Vein endothelial cell (primary cell): ENCODE results near the gene MKNK1. TPM values are rescaled to one million over a fixed set of nuclear protein-coding genes. Genes with fewer than 3 reads are reported as not detected.

Experiments used
- total RNA-seq: library from RNA; depleted of rRNA; stranded (reverse); fragments of >200 nt; gene quantifications from 2 replicates; pipeline ENCODE4 v1.2.3, GENCODE V29; 2012

MKNK1 gene
- total RNA-seq: 21.2 and 29.1 TPM in 2 replicates

GRCh38 chr1:46603858-46604549, at the start of gene MKNK1:
Gene MKNK1 (minus strand): TSS chr1:46604268. CDS start chr1:46583327, 20,941 bp downstream.

GRCh38 chr1:46616277-46617107, 12.4 kb upstream of the MKNK1 start, which contains the start of gene MOB3C:
Gene MOB3C (minus strand): TSS chr1:46616811. CDS start chr1:46613321, 3,490 bp downstream.

GRCh38 chr1:46551597-46552095, 52.4 kb downstream of the MKNK1 start, which contains the start of gene KNCN:
Gene KNCN (minus strand): TSS chr1:46551647. CDS start chr1:46551215, 432 bp downstream.

Other genes starting within 250 kb of the MKNK1 start
- 0.48 and 1.3 TPM in 2 replicates for gene FAAH, start 210.0 kb downstream of the MKNK1 start, total RNA-seq
- not detected in 2 replicates for gene DMBX1, start 114.4 kb downstream of the MKNK1 start, total RNA-seq
- not detected in 2 replicates for gene KNCN, start 52.6 kb downstream of the MKNK1 start, total RNA-seq
- gene MOB3C, start 12.5 kb upstream of the MKNK1 start, total RNA-seq: 6.2 and 7.5 TPM in 2 replicates
- gene ATPAF1, start 64.1 kb upstream of the MKNK1 start, total RNA-seq: 33.1 and 40.5 TPM in 2 replicates
- gene TEX38, start 67.6 kb upstream of the MKNK1 start, total RNA-seq: not detected in 2 replicates
- gene EFCAB14, start 114.8 kb upstream of the MKNK1 start, total RNA-seq: 147 and 228 TPM in 2 replicates
- not detected in 2 replicates for gene CYP4B1, start 194.8 kb upstream of the MKNK1 start, total RNA-seq